PC-3 (cell line): ENCODE results near the gene CCDC93. TPM values are rescaled to one million over a fixed set of nuclear protein-coding genes. Genes with fewer than 3 reads are reported as not detected.

ENCODE experiments used
- ATAC-seq: fragments of 200-7000 bp; cut with Tn5 transposase; 2 replicates; pipeline ENCODE4 v1.9.1; 2020; ENCODE audit warnings: mild to moderate bottlenecking, moderate library complexity
- BruUV-seq: library from RNA; stranded (reverse); fragments of 400-500 nt; replicated peaks from 2 replicates; lab custom pipeline; 2021; lab: Mats Ljungman, UMichigan
- CTCF ChIA-PET: fragments of 300-600 bp; sonication (Branson Sonifier 250); formaldehyde crosslinking; loops from one replicate; lab custom pipeline; 2022; ENCODE audit warnings: antibody characterized with exemption; lab: Charles Lee
- POLR2A ChIA-PET: fragments of 300-600 bp; sonication (Branson Sonifier 250); formaldehyde crosslinking; loops from one replicate; lab custom pipeline; 2022; ENCODE audit warnings: antibody characterized with exemption; ENCODE audit not compliant: unreplicated experiment; lab: Charles Lee
- DNase-seq: peaks from one replicate; pipeline ENCODE4 v3.0.0-alpha.2; 2015
- H2AFZ ChIP-seq: fragments of 300-600 bp; sonication (generic); 2 replicates; pipeline ENCODE4 v1.6.0; 2016; ENCODE audit warnings: antibody characterized with exemption, low read length
- H3F3A ChIP-seq: fragments of 300-600 bp; sonication (generic); one replicate; pipeline ENCODE4 v1.6.0; 2017; ENCODE audit warnings: antibody characterized with exemption, low read length, control low read depth, mild to moderate bottlenecking; ENCODE audit not compliant: unreplicated experiment
- H3K27ac ChIP-seq: fragments of 300-600 bp; sonication (generic); 2 replicates; pipeline ENCODE4 v1.5.1; 2016; ENCODE audit warnings: mild to moderate bottlenecking, low read length
- H3K27me3 ChIP-seq: fragments of 300-600 bp; sonication (generic); 2 replicates; pipeline ENCODE4 v1.6.1; 2016; ENCODE audit warnings: low read length, mixed read lengths
- H3K36me3 ChIP-seq: fragments of 300-600 bp; sonication (generic); 2 replicates; pipeline ENCODE4 v1.6.1; 2016; ENCODE audit warnings: low read depth, mixed run types, low read length, mixed read lengths
- H3K4me1 ChIP-seq: fragments of 300-600 bp; sonication (generic); 2 replicates; pipeline ENCODE4 v1.5.1; 2016; ENCODE audit warnings: low read length; ENCODE audit not compliant: insufficient read depth
- H3K4me2 ChIP-seq: fragments of 300-600 bp; sonication (generic); 2 replicates; pipeline ENCODE4 v1.6.0; 2016; ENCODE audit warnings: low read length
- H3K4me3 ChIP-seq: fragments of 300-600 bp; sonication (generic); 2 replicates; pipeline ENCODE4 v1.5.1; 2016; ENCODE audit warnings: mild to moderate bottlenecking, low read length, mixed read lengths
- H3K79me2 ChIP-seq: fragments of 300-600 bp; sonication (generic); 2 replicates; pipeline ENCODE4 v1.6.1; 2017; ENCODE audit warnings: low read length, mixed read lengths
- H3K9ac ChIP-seq: fragments of 300-600 bp; sonication (generic); 2 replicates; pipeline ENCODE4 v1.6.0; 2016; ENCODE audit warnings: mild to moderate bottlenecking, low read length
- H3K9me2 ChIP-seq: fragments of 300-600 bp; sonication (generic); replicated peaks from 2 replicates; pipeline ENCODE4 v1.6.1; 2016; ENCODE audit warnings: mixed run types, low read length, mixed read lengths
- H3K9me3 ChIP-seq: fragments of 300-600 bp; sonication (generic); 2 replicates; pipeline ENCODE4 v1.6.1; 2016; ENCODE audit warnings: low read length, mixed read lengths
- H4K20me1 ChIP-seq: fragments of 300-600 bp; sonication (generic); 2 replicates; pipeline ENCODE4 v1.6.1; 2016; ENCODE audit warnings: low read length, mixed read lengths
- EZH2 ChIP-seq: fragments of 300-600 bp; sonication (generic); IDR thresholded peaks from one replicate; pipeline ENCODE4 v1.6.1; 2017; ENCODE audit warnings: antibody characterized with exemption, mild to moderate bottlenecking, low read length; ENCODE audit not compliant: unreplicated experiment
- EZH2phosphoT487 ChIP-seq: fragments of 300-600 bp; sonication (generic); IDR thresholded peaks from 2 replicates; pipeline ENCODE4 v1.6.1; 2018; ENCODE audit warnings: mild to moderate bottlenecking, antibody characterized with exemption, low read length, borderline replicate concordance
- intact Hi-C: fragments of 100-400 bp; cut with micrococcal nuclease; formaldehyde crosslinking; loops from 2 replicates; pipeline ENCODE4 v1.9.0; 2023
- total RNA-seq: library from RNA; depleted of rRNA; stranded (reverse); fragments of >200 nt; gene quantifications from 2 replicates; pipeline ENCODE4 v1.2.3, GENCODE V29; 2014
- TF ChIP-seq, protein P1 (sequence below): fragments of 300-600 bp; sonication (generic); conservative IDR thresholded peaks from 2 replicates; pipeline ENCODE4 v1.5.1; 2017; ENCODE audit warnings: antibody characterized with exemption, low read depth, mild to moderate bottlenecking, low read length

The CCDC93 gene
- total RNA-seq, 1 experiment from 2014 or later, result 14.0 TPM

DNA sequence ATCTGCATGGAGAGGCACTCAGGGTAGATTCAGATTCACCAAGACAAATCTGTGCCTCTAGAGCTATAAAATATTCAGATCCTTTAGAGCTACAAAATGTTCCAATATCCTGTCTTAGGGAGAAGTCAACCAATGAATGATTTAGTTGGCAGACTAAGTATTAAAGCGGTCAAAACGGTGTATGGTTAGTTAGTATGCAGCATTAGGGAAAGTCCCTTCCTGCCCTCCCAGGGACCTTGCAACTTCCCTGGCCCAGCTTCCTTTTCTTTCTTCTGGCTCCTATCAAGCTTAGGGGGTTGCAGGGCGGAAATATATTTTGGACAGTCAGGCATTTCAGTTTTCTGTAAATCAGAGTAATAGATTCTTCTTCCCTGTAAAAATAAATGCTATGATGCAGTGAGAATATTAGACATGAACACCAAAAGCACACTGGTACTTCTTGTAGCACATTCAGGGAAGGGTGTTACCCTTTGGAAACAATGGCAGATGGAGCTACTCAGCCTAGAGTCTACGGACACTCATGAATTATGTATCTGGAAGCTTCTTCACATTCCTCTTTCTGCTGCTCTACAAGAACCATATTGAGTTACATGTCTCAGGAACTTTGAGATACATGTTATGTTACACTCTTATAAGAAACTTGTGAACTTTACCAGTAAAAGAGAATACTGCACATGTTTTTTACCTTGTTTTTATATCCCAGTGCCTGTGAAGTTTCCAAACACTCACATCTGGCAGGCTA, 45.7 kb downstream of the CCDC93 start:
- no peak overlapping the region for H2AFZ ChIP-seq
- H3K27ac ChIP-seq, result no peak overlapping the region
- DNase-seq, result no peak
- H3K36me3 ChIP-seq, result peaks cover 23% of the 10 kb centered on the region
- H3F3A ChIP-seq, result no peaks in the 10 kb centered on the region
- BruUV-seq, result no TSS peak
- H4K20me1 ChIP-seq, result no peaks in the 10 kb centered on the region
- no peaks in the 10 kb centered on the region for H3K79me2 ChIP-seq
- ATAC-seq, result no peak
- no peaks in the 10 kb centered on the region for H3K9me3 ChIP-seq
- intact Hi-C loops, result no loop called here
- H3K9ac ChIP-seq, result no peak overlapping the region
- H3K4me1 ChIP-seq, result no peaks in the 10 kb centered on the region
- TF ChIP-seq EZH2 (no peak), EZH2phosphoT487 (no peak)
- TF ChIP-seq, protein P1, sequence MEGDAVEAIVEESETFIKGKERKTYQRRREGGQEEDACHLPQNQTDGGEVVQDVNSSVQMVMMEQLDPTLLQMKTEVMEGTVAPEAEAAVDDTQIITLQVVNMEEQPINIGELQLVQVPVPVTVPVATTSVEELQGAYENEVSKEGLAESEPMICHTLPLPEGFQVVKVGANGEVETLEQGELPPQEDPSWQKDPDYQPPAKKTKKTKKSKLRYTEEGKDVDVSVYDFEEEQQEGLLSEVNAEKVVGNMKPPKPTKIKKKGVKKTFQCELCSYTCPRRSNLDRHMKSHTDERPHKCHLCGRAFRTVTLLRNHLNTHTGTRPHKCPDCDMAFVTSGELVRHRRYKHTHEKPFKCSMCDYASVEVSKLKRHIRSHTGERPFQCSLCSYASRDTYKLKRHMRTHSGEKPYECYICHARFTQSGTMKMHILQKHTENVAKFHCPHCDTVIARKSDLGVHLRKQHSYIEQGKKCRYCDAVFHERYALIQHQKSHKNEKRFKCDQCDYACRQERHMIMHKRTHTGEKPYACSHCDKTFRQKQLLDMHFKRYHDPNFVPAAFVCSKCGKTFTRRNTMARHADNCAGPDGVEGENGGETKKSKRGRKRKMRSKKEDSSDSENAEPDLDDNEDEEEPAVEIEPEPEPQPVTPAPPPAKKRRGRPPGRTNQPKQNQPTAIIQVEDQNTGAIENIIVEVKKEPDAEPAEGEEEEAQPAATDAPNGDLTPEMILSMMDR, result no peak
- no peaks in the 10 kb centered on the region for H3K9me2 ChIP-seq
- ChIA-PET CTCF (interaction anchor here (0.7 kb wide), 1 partner anchor 35 kb away, joined by 5 read pairs; no protein-coding TSS in a partner anchor), POLR2A (no interaction called here)
- no peak overlapping the region for H3K4me3 ChIP-seq
- H3K27me3 ChIP-seq, result no peaks in the 10 kb centered on the region
- H3K4me2 ChIP-seq, result no peak overlapping the region

DNA sequence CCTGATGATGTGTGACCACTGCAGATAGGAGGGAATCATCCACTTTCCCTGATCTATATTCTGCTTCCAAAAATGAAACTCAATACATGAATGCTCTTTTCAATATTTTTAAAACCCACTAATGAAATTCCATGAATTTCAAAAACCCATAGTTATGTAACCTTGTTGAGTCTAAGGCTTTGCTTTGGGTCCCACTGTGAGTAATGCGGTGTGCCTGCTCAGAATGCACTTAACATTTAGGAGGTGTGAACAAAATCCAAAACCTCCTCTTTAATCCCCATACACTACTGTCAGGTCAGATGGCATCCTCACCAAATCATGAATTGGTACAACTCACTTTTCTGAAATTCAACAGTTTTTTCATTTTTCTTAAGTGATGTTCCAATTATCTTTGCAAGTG, 50.4 kb downstream of the CCDC93 start:
- H3K9me3 ChIP-seq, result no peaks in the 10 kb centered on the region
- BruUV-seq, result no TSS peak
- TF ChIP-seq EZH2 (no peak), EZH2phosphoT487 (no peak)
- TF ChIP-seq, protein P1, result no peak
- H3K9me2 ChIP-seq, result no peaks in the 10 kb centered on the region
- CTCF ChIA-PET, result no interaction called here
- ATAC-seq (no peak), DNase-seq (no peak)
- peaks cover 12% of the 10 kb centered on the region for H3K4me1 ChIP-seq
- H3K36me3 ChIP-seq, result peaks cover 21% of the 10 kb centered on the region; the same call in 1 of the 2 replicates
- H3F3A ChIP-seq, result no peaks in the 10 kb centered on the region
- POLR2A ChIA-PET, result no interaction called here
- intact Hi-C loops, result no loop called here
- no peaks in the 10 kb centered on the region for H4K20me1 ChIP-seq
- no peaks in the 10 kb centered on the region for H3K79me2 ChIP-seq
- H2AFZ ChIP-seq, result no peak overlapping the region
- H3K9ac ChIP-seq, result no peak overlapping the region
- no peak overlapping the region for H3K4me2 ChIP-seq
- H3K4me3 ChIP-seq, result no peak overlapping the region
- H3K27me3 ChIP-seq, result no peaks in the 10 kb centered on the region
- no peak overlapping the region for H3K27ac ChIP-seq

DNA sequence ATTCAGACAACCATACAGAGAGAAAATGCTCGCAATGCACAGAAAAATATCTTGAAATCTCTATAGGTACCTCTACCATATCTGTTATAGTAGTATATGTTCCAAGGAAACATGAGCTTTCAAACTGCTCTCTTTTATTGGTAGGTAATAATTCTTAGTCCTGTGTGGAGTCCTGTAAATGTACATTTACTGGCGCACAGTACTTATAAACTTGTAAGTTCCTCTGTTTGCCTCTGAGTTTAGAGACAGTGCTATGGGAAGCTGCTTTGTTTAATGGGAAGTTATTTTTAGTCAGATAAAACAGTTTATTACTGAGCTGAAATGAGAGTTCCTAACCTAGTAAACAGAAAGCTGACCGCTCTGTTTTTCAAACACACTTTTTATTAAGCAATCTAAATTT, 52.7 kb downstream of the CCDC93 start:
- CTCF ChIA-PET, result interaction anchor here (3.3 kb wide), 1 partner anchor 42 kb away, joined by 10 read pairs; no protein-coding TSS in a partner anchor
- Histone ChIP-seq H3K27ac (0 out of 2 replicates have a peak overlapping the region, but pooled peaks have one; percentile 24), H4K20me1 (no peaks in the 10 kb centered on the region), H3K4me3 (no peak overlapping the region), H3K9me2 (no peaks in the 10 kb centered on the region), H3F3A (no peaks in the 10 kb centered on the region), H3K36me3 (peaks cover 22% of the 10 kb centered on the region), H3K9ac (no peak overlapping the region), H3K4me2 (no peak overlapping the region), H3K79me2 (no peaks in the 10 kb centered on the region), H3K9me3 (no peaks in the 10 kb centered on the region), H3K27me3 (no peaks in the 10 kb centered on the region), H3K4me1 (peaks cover 26% of the 10 kb centered on the region), H2AFZ (no peak overlapping the region)
- TF ChIP-seq EZH2phosphoT487 (no peak), EZH2 (no peak)
- TF ChIP-seq, protein P1, result no peak
- intact Hi-C loops, result no loop called here
- POLR2A ChIA-PET, result no interaction called here
- DNase-seq, result no peak
- BruUV-seq, result no TSS peak
- ATAC-seq, result peak; percentile 13; the same call in 1 of the 2 replicates
